ENCODE measurements around the gene NR2C2. TPM values are rescaled to one million over a fixed set of nuclear protein-coding genes. Genes with fewer than 3 reads are reported as not detected.

The NR2C2 gene
- total RNA-seq: 40.0 TPM

- peak within 1 kb of the TSS; percentile 96 for H3K27ac ChIP-seq
- no peak for DNase-seq (ENCODE audit: extremely low spot score in 2 of 2)
- H3K4me3 ChIP-seq: peak within 1 kb of the TSS; percentile 89 to 96
- H3K36me3 ChIP-seq: peaks cover 0 to 23% of the 10 kb centered on the region in 2 donors
- no peaks in the 10 kb centered on the region for H3K27me3 ChIP-seq
- H3K4me1 ChIP-seq: peaks cover 38% of the 10 kb centered on the region
- TF ChIP-seq POLR2A (IDR thresholded peaks at IDR 0.05): peak in 1 of 2 donors; percentile 78
- no peak for TF ChIP-seq CTCF (IDR thresholded peaks at IDR 0.05)
- TF ChIP-seq POLR2AphosphoS5 (IDR thresholded peaks at IDR 0.05; ENCODE audit: insufficient read depth in 1 of 2, low read depth in 1 of 2): peak in 1 of 2 donors; percentile 80
- intact Hi-C loops (cut with DNase I): no loop called here
- no peaks in the 10 kb centered on the region for H3K9me3 ChIP-seq
These were observed at the start of gene NR2C2 for GRCh38 chr3:14947100-14947885. TSS of gene NR2C2 (plus strand) at chr3:14947583. CDS start at chr3:15003915, 56,332 bp downstream.

GRCh38 chr3:14898929-14899328 is 48.5 kb upstream of the NR2C2 start:
- Histone ChIP-seq H3K36me3 (no peaks in the 10 kb centered on the region), H3K27ac (no peak overlapping the region), H3K27me3 (no peaks in the 10 kb centered on the region), H3K9me3 (no peaks in the 10 kb centered on the region), H3K4me3 (no peak overlapping the region), H3K4me1 (peaks cover 9% of the 10 kb centered on the region)
- intact Hi-C loops (cut with DNase I): no loop called here
- no peak for TF ChIP-seq CTCF (IDR thresholded peaks at IDR 0.05)
- no peak for DNase-seq (ENCODE audit: extremely low spot score in 2 of 2)

GRCh38 chr3:14899993-14900618 is 47.3 kb upstream of the NR2C2 start:
- Histone ChIP-seq H3K4me1 (peaks cover 9% of the 10 kb centered on the region), H3K4me3 (no peak overlapping the region), H3K9me3 (no peaks in the 10 kb centered on the region), H3K36me3 (no peaks in the 10 kb centered on the region), H3K27me3 (no peaks in the 10 kb centered on the region), H3K27ac (no peak overlapping the region)
- no peak for DNase-seq (ENCODE audit: extremely low spot score in 2 of 2)
- intact Hi-C loops (cut with DNase I): no loop called here
- TF ChIP-seq CTCF (IDR thresholded peaks at IDR 0.05): no peak
- TF ChIP-seq POLR2A (IDR thresholded peaks at IDR 0.05): no peak
- TF ChIP-seq POLR2AphosphoS5 (IDR thresholded peaks at IDR 0.05; ENCODE audit: insufficient read depth in 1 of 2, low read depth in 1 of 2): no peak

DNA sequence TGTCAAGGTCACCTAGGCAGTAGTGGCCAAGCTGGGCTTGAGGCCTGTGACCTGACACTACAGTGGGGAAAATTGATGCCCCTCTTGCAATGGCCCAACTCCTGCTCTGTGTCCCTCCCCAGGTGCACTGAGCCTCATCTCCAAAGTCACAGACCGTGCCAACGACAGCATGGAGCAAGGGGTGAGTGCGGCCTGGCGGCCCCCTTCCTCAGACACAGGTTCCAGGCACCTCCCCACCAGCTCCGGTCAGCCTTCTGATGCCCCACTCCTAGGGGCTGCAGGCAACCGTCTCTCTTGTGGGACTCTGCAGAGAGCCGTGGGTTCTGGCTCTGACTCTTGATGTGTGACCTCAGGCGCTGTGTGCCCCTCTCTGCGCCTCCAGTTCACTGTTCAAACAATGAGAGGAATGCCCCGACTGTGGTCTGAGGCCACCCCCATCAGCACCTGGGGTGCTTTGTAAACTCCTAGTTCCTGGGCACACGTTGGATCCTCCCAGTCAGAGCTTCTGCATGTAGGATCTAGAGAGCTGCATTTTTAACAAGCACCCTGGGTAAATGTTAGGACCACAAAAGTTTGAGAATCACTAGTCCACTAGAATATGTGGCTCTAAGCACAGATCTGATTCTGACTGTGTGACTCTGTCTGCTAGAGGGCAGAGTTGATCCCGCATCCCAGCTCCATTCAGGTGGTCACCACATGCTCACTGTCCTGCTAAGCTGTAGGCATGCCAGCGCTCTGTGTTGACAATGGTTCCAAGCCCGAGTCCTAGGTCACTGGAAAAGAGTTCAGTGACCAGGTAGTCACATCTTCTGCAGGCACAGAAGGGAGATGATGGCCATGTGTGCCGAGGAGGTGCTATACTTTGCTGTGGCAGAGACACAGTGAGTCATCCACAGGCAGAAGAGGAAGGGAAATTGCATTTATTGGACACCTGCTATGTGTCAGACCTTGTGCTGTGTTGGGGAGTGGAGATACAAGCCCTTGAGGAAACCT is 46.2 kb upstream of the NR2C2 start:
- intact Hi-C loops (cut with DNase I): no loop called here
- H3K9me3 ChIP-seq: no peaks in the 10 kb centered on the region
- H3K27me3 ChIP-seq: no peaks in the 10 kb centered on the region
- no peak for TF ChIP-seq POLR2AphosphoS5 (IDR thresholded peaks at IDR 0.05; ENCODE audit: insufficient read depth in 1 of 2, low read depth in 1 of 2)
- no peak for TF ChIP-seq CTCF (IDR thresholded peaks at IDR 0.05)
- no peak for TF ChIP-seq POLR2A (IDR thresholded peaks at IDR 0.05)
- no peaks in the 10 kb centered on the region for H3K36me3 ChIP-seq
- DNase-seq (ENCODE audit: extremely low spot score in 2 of 2): no peak
- no peak overlapping the region for H3K4me3 ChIP-seq
- no peak overlapping the region for H3K27ac ChIP-seq
- H3K4me1 ChIP-seq: peaks cover 9% of the 10 kb centered on the region
